Neural crest cell (in vitro differentiated cells): Measurements from ENCODE around the gene OTUB1. TPM values are rescaled to one million over a fixed set of nuclear protein-coding genes. Genes with fewer than 3 reads are reported as not detected.

Experiments
- DNase-seq: peaks from one replicate; pipeline ENCODE4 v3.0.0; 2021; ENCODE audit warnings: low read depth, mixed read lengths, low spot score
- H3K27ac Mint-ChIP-seq: one replicate; pipeline ENCODE4 v1.8.0; 2021; ENCODE audit warnings: mild to moderate bottlenecking, mixed read lengths; ENCODE audit not compliant: unreplicated experiment
- H3K27me3 Mint-ChIP-seq: 2 replicates; pipeline ENCODE4 v1.8.0; 2021; ENCODE audit warnings: low read depth, mild to moderate bottlenecking, mixed read lengths
- H3K36me3 Mint-ChIP-seq: 2 replicates; pipeline ENCODE4 v1.8.0; 2021; ENCODE audit warnings: low read depth, mild to moderate bottlenecking, mixed read lengths
- H3K4me1 Mint-ChIP-seq: 2 replicates; pipeline ENCODE4 v1.8.0; 2021; ENCODE audit warnings: mixed read lengths
- H3K4me3 Mint-ChIP-seq: one replicate; pipeline ENCODE4 v1.8.0; 2021; ENCODE audit warnings: mild to moderate bottlenecking, mixed read lengths
- H3K9me3 Mint-ChIP-seq: 2 replicates; pipeline ENCODE4 v1.8.0; 2021; ENCODE audit warnings: mixed read lengths
- CTCF ChIP-seq: fragments of 200-600 bp; sonication (generic); conservative IDR thresholded peaks from 2 replicates; pipeline ENCODE4 v1.5.0; 2021; ENCODE audit warnings: antibody characterized with exemption, mild to moderate bottlenecking
- total RNA-seq: library from RNA; stranded (reverse); gene quantifications from 2 replicates; pipeline ENCODE4 v1.2.1, GENCODE V29; 2021

The OTUB1 gene
- total RNA-seq, 1 donor from 2014 or later = 124 TPM

GRCh38 chr11:64003807-64004589 is 17.8 kb downstream of the OTUB1 start:
- H3K4me3 Mint-ChIP-seq = peak overlapping the region; percentile 15
- H3K4me1 Mint-ChIP-seq = peaks cover 29% of the 10 kb centered on the region
- no peak for TF ChIP-seq CTCF
- no peaks in the 10 kb centered on the region for H3K36me3 Mint-ChIP-seq
- peaks cover 39% of the 10 kb centered on the region for H3K27me3 Mint-ChIP-seq
- no peaks in the 10 kb centered on the region for H3K9me3 Mint-ChIP-seq
- H3K27ac Mint-ChIP-seq = no peak overlapping the region
- no peak for DNase-seq

GRCh38 chr11:64004590-64004984 is 18.3 kb downstream of the OTUB1 start:
- no peak for DNase-seq
- Mint-ChIP-seq H3K27ac (no peak overlapping the region), H3K27me3 (peaks cover 42% of the 10 kb centered on the region), H3K9me3 (no peaks in the 10 kb centered on the region), H3K36me3 (no peaks in the 10 kb centered on the region), H3K4me3 (no peak overlapping the region), H3K4me1 (peaks cover 29% of the 10 kb centered on the region)
- no peak for TF ChIP-seq CTCF

- H3K4me1 Mint-ChIP-seq = peaks cover 29% of the 10 kb centered on the region
- peaks cover 42% of the 10 kb centered on the region for H3K27me3 Mint-ChIP-seq
- TF ChIP-seq CTCF = no peak
- H3K9me3 Mint-ChIP-seq = no peaks in the 10 kb centered on the region
- no peak for DNase-seq
- no peaks in the 10 kb centered on the region for H3K36me3 Mint-ChIP-seq
- no peak overlapping the region for H3K27ac Mint-ChIP-seq
- no peak overlapping the region for H3K4me3 Mint-ChIP-seq
Observed at GRCh38 chr11:64005691-64006090, 19.5 kb downstream of the OTUB1 start.

GRCh38 chr11:64006398-64006797 is 20.2 kb downstream of the OTUB1 start:
- Mint-ChIP-seq H3K27me3 (peaks cover 42% of the 10 kb centered on the region), H3K4me1 (peaks cover 29% of the 10 kb centered on the region), H3K4me3 (peak overlapping the region; percentile 56), H3K27ac (no peak overlapping the region), H3K36me3 (no peaks in the 10 kb centered on the region), H3K9me3 (no peaks in the 10 kb centered on the region)
- DNase-seq = no peak
- TF ChIP-seq CTCF = no peak

GRCh38 chr11:64007160-64007628 is 21.0 kb downstream of the OTUB1 start:
- H3K9me3 Mint-ChIP-seq = no peaks in the 10 kb centered on the region
- peaks cover 24% of the 10 kb centered on the region for H3K4me1 Mint-ChIP-seq
- no peak for TF ChIP-seq CTCF
- peak overlapping the region; percentile 56 for H3K4me3 Mint-ChIP-seq
- H3K36me3 Mint-ChIP-seq = no peaks in the 10 kb centered on the region
- no peak for DNase-seq
- no peak overlapping the region for H3K27ac Mint-ChIP-seq
- H3K27me3 Mint-ChIP-seq = peaks cover 39% of the 10 kb centered on the region
